Trophoblast cell (in vitro differentiated cells and primary cell): ENCODE data around the gene PLA2G15.

ENCODE experiments used
- DNase-seq, 2 donors: peaks; one replicate each; pipeline ENCODE4 v3.0.0-alpha.2; 2016
- H2AFZ ChIP-seq: 2 replicates; pipeline ENCODE4 v1.6.1; 2013; ENCODE audit warnings: low read length, moderate library complexity, mild to moderate bottlenecking; ENCODE audit not compliant: insufficient read depth, poor library complexity
- H2AK5ac ChIP-seq: 2 replicates; pipeline ENCODE4 v1.6.1; 2013; ENCODE audit warnings: mild to moderate bottlenecking, low read length
- H2BK120ac ChIP-seq: 2 replicates; pipeline ENCODE4 v1.6.1; 2013; ENCODE audit warnings: low read length, mild to moderate bottlenecking, moderate library complexity; ENCODE audit not compliant: insufficient read depth, poor library complexity
- H2BK12ac ChIP-seq: 2 replicates; pipeline ENCODE4 v1.6.1; 2013; ENCODE audit warnings: mild to moderate bottlenecking, low read length, moderate library complexity
- H2BK5ac ChIP-seq: 2 replicates; pipeline ENCODE4 v1.6.1; 2013; ENCODE audit warnings: low read length, low read depth, moderate library complexity, mild to moderate bottlenecking; ENCODE audit not compliant: poor library complexity
- H3K14ac ChIP-seq: 2 replicates; pipeline ENCODE4 v1.6.1; 2013; ENCODE audit warnings: mild to moderate bottlenecking, low read length
- H3K18ac ChIP-seq: 2 replicates; pipeline ENCODE4 v1.6.1; 2013; ENCODE audit warnings: mild to moderate bottlenecking, low read length
- H3K23ac ChIP-seq: 2 replicates; pipeline ENCODE4 v1.6.1; 2013; ENCODE audit warnings: low read length
- H3K27ac ChIP-seq: 2 replicates; pipeline ENCODE4 v1.5.1; 2013; ENCODE audit warnings: low read depth, mild to moderate bottlenecking, inconsistent platforms, low read length, moderate library complexity
- H3K27me3 ChIP-seq: 2 replicates; pipeline ENCODE4 v1.6.1; 2013; ENCODE audit warnings: inconsistent platforms, mild to moderate bottlenecking, low read length, moderate library complexity; ENCODE audit not compliant: insufficient read depth
- H3K36me3 ChIP-seq, 2 experiments: 1 replicate in 1 of 2; 2 replicates in 1 of 2; pipeline ENCODE4 v1.6.1; 2013; ENCODE audit warnings: low read length in 2 of 2, mild to moderate bottlenecking in 2 of 2, moderate library complexity in 1 of 2; ENCODE audit not compliant: insufficient read depth in 2 of 2, control insufficient read depth in 1 of 2
- H3K4ac ChIP-seq: 2 replicates; pipeline ENCODE4 v1.6.1; 2013; ENCODE audit warnings: low read depth, mild to moderate bottlenecking, low read length, moderate library complexity
- H3K4me1 ChIP-seq, 2 experiments: 1 replicate in 1 of 2; 2 replicates in 1 of 2; pipeline ENCODE4 v1.6.1; 2013; ENCODE audit warnings: low read length in 2 of 2, mild to moderate bottlenecking in 2 of 2, moderate library complexity in 1 of 2; ENCODE audit not compliant: insufficient read depth in 2 of 2, control insufficient read depth in 1 of 2
- H3K4me2 ChIP-seq: 2 replicates; pipeline ENCODE4 v1.6.1; 2013; ENCODE audit warnings: inconsistent platforms, mild to moderate bottlenecking, low read length, moderate library complexity
- H3K4me3 ChIP-seq: 2 replicates; pipeline ENCODE4 v1.5.1; 2013; ENCODE audit warnings: mild to moderate bottlenecking, low read depth, low read length, inconsistent platforms
- H3K79me1 ChIP-seq: one replicate; pipeline ENCODE4 v1.6.1; 2013; ENCODE audit warnings: low read length
- H3K79me2 ChIP-seq: 2 replicates; pipeline ENCODE4 v1.6.1; 2013; ENCODE audit warnings: low read length, mild to moderate bottlenecking; ENCODE audit not compliant: control insufficient read depth, insufficient read depth, poor library complexity
- H3K9ac ChIP-seq: 2 replicates; pipeline ENCODE4 v1.6.1; 2013; ENCODE audit warnings: mild to moderate bottlenecking, low read length
- H3K9me3 ChIP-seq: 2 replicates; pipeline ENCODE4 v1.6.1; 2013; ENCODE audit warnings: low read depth, mild to moderate bottlenecking, control low read depth, inconsistent platforms, low read length; ENCODE audit not compliant: insufficient read depth
- H4K12ac ChIP-seq: 2 replicates; pipeline ENCODE4 v1.6.1; 2013; ENCODE audit warnings: low read depth, mild to moderate bottlenecking, low read length, moderate library complexity
- H4K8ac ChIP-seq: 2 replicates; pipeline ENCODE4 v1.6.1; 2013; ENCODE audit warnings: low read depth, mild to moderate bottlenecking, low read length, moderate library complexity
- H4K91ac ChIP-seq: one replicate; pipeline ENCODE4 v1.6.1; 2013; ENCODE audit warnings: low read depth, mild to moderate bottlenecking, low read length, moderate library complexity
- WGBS: extraction: QIAGEN DNeasy Blood & Tissue Kit; methylation state at CpG from one replicate; pipeline ENCODE4 v1.1.7; 2013; ENCODE audit warnings: missing lambda C conversion rate; ENCODE audit not compliant: insufficient read length, insufficient coverage; ENCODE audit errors: extremely low coverage; 5-methylcytosine and 5-hydroxymethylcytosine counted together

The PLA2G15 gene

GRCh38 chr16:68206245-68206644 is 38.9 kb upstream of the PLA2G15 start:
- H3K9me3 ChIP-seq: no peaks in the 10 kb centered on the region
- no peak overlapping the region for H2AK5ac ChIP-seq
- no peak overlapping the region for H3K4me3 ChIP-seq
- no peak overlapping the region for H3K4ac ChIP-seq
- no peak overlapping the region for H2AFZ ChIP-seq
- H4K91ac ChIP-seq: no peak overlapping the region
- no peak overlapping the region for H3K23ac ChIP-seq
- no peak overlapping the region for H2BK12ac ChIP-seq
- no peaks in the 10 kb centered on the region for H3K4me1 ChIP-seq
- H3K4me2 ChIP-seq: no peak overlapping the region
- DNase-seq: no peak
- H2BK5ac ChIP-seq: no peak overlapping the region
- no peak overlapping the region for H3K14ac ChIP-seq
- no peak overlapping the region for H3K18ac ChIP-seq
- H4K12ac ChIP-seq: no peak overlapping the region
- no peaks in the 10 kb centered on the region for H3K27me3 ChIP-seq
- H4K8ac ChIP-seq: no peak overlapping the region
- H3K79me1 ChIP-seq: no peaks in the 10 kb centered on the region
- no peaks in the 10 kb centered on the region for H3K79me2 ChIP-seq
- no peak overlapping the region for H3K27ac ChIP-seq
- no peak overlapping the region for H2BK120ac ChIP-seq
- WGBS: no CpG with 5 or more reads among the region's 2 CpGs
- peaks cover 0 to 2% of the 10 kb centered on the region in 2 experiments for H3K36me3 ChIP-seq
- no peak overlapping the region for H3K9ac ChIP-seq

DNA sequence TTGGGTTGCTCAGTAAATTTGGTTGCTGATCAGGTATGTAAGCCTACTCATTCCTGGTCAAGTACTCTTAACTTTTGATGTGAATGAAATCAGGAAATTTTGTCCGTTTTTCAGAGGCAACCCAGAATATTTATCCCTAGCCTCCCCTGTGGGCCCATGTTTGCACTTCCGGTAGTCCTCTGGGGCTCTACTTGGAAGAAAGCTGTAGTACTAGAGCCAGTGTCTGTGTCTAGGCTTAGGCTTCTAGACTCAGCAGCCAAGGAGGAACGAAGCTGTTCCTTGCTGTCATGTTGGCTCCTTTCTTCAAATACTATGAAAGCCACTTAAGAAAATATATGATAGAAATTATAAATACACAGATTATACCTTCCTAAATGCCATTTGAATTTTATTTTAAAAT is 30.4 kb upstream of the PLA2G15 start:
- no peak for DNase-seq
- Histone ChIP-seq H4K8ac (no peak overlapping the region), H3K14ac (no peak overlapping the region), H2AK5ac (no peak overlapping the region), H3K4me3 (no peak overlapping the region), H3K4me2 (no peak overlapping the region), H3K9ac (no peak overlapping the region), H3K79me2 (no peaks in the 10 kb centered on the region), H3K79me1 (no peaks in the 10 kb centered on the region), H4K91ac (no peak overlapping the region), H2BK5ac (no peak overlapping the region), H4K12ac (no peak overlapping the region), H3K27ac (no peak overlapping the region), H3K36me3 (no peaks in the 10 kb centered on the region), H3K23ac (no peak overlapping the region), H3K4ac (no peak overlapping the region), H3K9me3 (no peaks in the 10 kb centered on the region), H3K18ac (no peak overlapping the region), H2AFZ (no peak overlapping the region), H3K27me3 (no peaks in the 10 kb centered on the region), H2BK12ac (no peak overlapping the region), H2BK120ac (no peak overlapping the region), H3K4me1 (no peaks in the 10 kb centered on the region)
- no CpG with 5 or more reads among the region's 3 CpGs for WGBS

GRCh38 chr16:68215302-68215701 is 29.9 kb upstream of the PLA2G15 start:
- DNase-seq: no peak
- 100% methylated on average over 1 of the region's 1 CpG for WGBS
- no peaks in the 10 kb centered on the region for H3K9me3 ChIP-seq
- no peak overlapping the region for H4K12ac ChIP-seq
- H3K4me1 ChIP-seq: peaks cover 0 to 3% of the 10 kb centered on the region in 2 experiments
- no peak overlapping the region for H3K4me3 ChIP-seq
- H3K18ac ChIP-seq: no peak overlapping the region
- H2BK5ac ChIP-seq: no peak overlapping the region
- H3K79me2 ChIP-seq: no peaks in the 10 kb centered on the region
- no peak overlapping the region for H4K8ac ChIP-seq
- no peak overlapping the region for H4K91ac ChIP-seq
- H3K23ac ChIP-seq: no peak overlapping the region
- H2BK12ac ChIP-seq: no peak overlapping the region
- no peak overlapping the region for H2AK5ac ChIP-seq
- H3K79me1 ChIP-seq: no peaks in the 10 kb centered on the region
- no peaks in the 10 kb centered on the region for H3K27me3 ChIP-seq
- no peak overlapping the region for H2BK120ac ChIP-seq
- H3K14ac ChIP-seq: no peak overlapping the region
- H3K4me2 ChIP-seq: no peak overlapping the region
- no peak overlapping the region for H3K27ac ChIP-seq
- H3K4ac ChIP-seq: no peak overlapping the region
- no peak overlapping the region for H3K9ac ChIP-seq
- H3K36me3 ChIP-seq: no peaks in the 10 kb centered on the region
- no peak overlapping the region for H2AFZ ChIP-seq

DNA sequence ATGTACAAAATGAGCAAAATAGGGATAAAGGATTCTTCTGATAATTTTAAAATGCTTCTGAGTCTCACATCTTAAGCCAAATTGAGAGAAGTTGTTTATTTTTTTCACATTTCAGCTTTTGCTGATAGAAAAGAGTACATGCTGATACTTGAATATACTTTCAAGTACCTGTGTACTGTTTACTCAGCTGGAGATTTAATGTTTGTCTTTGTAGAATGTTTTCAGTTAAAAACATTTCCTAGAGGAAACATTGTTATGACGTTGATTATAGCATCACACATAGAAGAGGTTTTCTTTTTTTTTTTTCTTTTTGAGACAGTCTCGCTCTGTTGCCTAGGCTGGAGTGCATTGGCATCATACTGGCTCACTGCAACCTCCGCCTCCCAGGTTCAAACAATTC is 28.9 kb upstream of the PLA2G15 start:
- H4K8ac ChIP-seq: no peak overlapping the region

More for the DNA sequence above, 28.9 kb upstream of the PLA2G15 start:
- H3K4me1 ChIP-seq: peaks cover 0 to 3% of the 10 kb centered on the region in 2 experiments
- no peaks in the 10 kb centered on the region for H3K79me2 ChIP-seq
- H2AFZ ChIP-seq: no peak overlapping the region
- H3K27ac ChIP-seq: no peak overlapping the region
- WGBS: no CpG with 5 or more reads among the region's 3 CpGs
- H2BK120ac ChIP-seq: no peak overlapping the region
- H4K91ac ChIP-seq: no peak overlapping the region
- no peaks in the 10 kb centered on the region for H3K79me1 ChIP-seq
- no peak overlapping the region for H2BK5ac ChIP-seq
- H3K4ac ChIP-seq: no peak overlapping the region
- H3K18ac ChIP-seq: no peak overlapping the region
- no peak overlapping the region for H3K4me3 ChIP-seq
- H3K14ac ChIP-seq: no peak overlapping the region
- H3K36me3 ChIP-seq: no peaks in the 10 kb centered on the region
- H4K12ac ChIP-seq: no peak overlapping the region
- H3K9me3 ChIP-seq: no peaks in the 10 kb centered on the region
- no peak overlapping the region for H3K23ac ChIP-seq
- H2BK12ac ChIP-seq: no peak overlapping the region
- H3K27me3 ChIP-seq: no peaks in the 10 kb centered on the region
- no peak overlapping the region for H3K9ac ChIP-seq
- H3K4me2 ChIP-seq: no peak overlapping the region
- DNase-seq: no peak
- no peak overlapping the region for H2AK5ac ChIP-seq
